Neuronal stem cell (in vitro differentiated cells): Measurements from ENCODE around the gene ZFYVE1.

Experiments used
- DNase-seq: peaks from one replicate; pipeline ENCODE4 v3.0.0-alpha.2; 2013; ENCODE audit warnings: low spot score
- H2AFZ ChIP-seq: one replicate; pipeline ENCODE4 v1.6.1; 2013; ENCODE audit warnings: mild to moderate bottlenecking, low read length, inconsistent platforms
- H2AK5ac ChIP-seq: 2 replicates; pipeline ENCODE4 v1.6.1; 2013; ENCODE audit warnings: low read depth, mild to moderate bottlenecking, inconsistent platforms, low read length, moderate library complexity, mixed read lengths
- H2BK120ac ChIP-seq: 2 replicates; pipeline ENCODE4 v1.6.1; 2013; ENCODE audit warnings: low read depth, mild to moderate bottlenecking, inconsistent platforms, low read length, moderate library complexity, mixed read lengths
- H2BK12ac ChIP-seq: one replicate; pipeline ENCODE4 v1.6.1; 2013; ENCODE audit warnings: low read length, inconsistent platforms
- H2BK15ac ChIP-seq: 2 replicates; pipeline ENCODE4 v1.6.1; 2013; ENCODE audit warnings: mild to moderate bottlenecking, low read length, inconsistent platforms, mixed read lengths
- H2BK5ac ChIP-seq: one replicate; pipeline ENCODE4 v1.6.1; 2013; ENCODE audit warnings: inconsistent platforms, mild to moderate bottlenecking, low read length, moderate library complexity
- H3K14ac ChIP-seq: one replicate; pipeline ENCODE4 v1.6.1; 2013; ENCODE audit warnings: low read length, inconsistent platforms
- H3K18ac ChIP-seq: 2 replicates; pipeline ENCODE4 v1.6.1; 2013; ENCODE audit warnings: low read length, inconsistent platforms
- H3K23ac ChIP-seq: 2 replicates; pipeline ENCODE4 v1.6.1; 2013; ENCODE audit warnings: low read depth, mild to moderate bottlenecking, mixed read lengths, low read length, inconsistent platforms; ENCODE audit not compliant: poor library complexity
- H3K27ac ChIP-seq: replicated peaks from 3 replicates; pipeline ENCODE4 v1.5.1; 2013; ENCODE audit warnings: low read length, inconsistent platforms
- H3K27me3 ChIP-seq, 3 experiments: 2 replicates each; pipeline ENCODE4 v1.6.1; 2013; ENCODE audit warnings: low read length in 3 of 3, mild to moderate bottlenecking in 2 of 3, inconsistent platforms in 1 of 3, low read depth in 1 of 3, mixed read lengths in 1 of 3, moderate library complexity in 1 of 3; ENCODE audit not compliant: control insufficient read depth in 3 of 3, insufficient read depth in 3 of 3
- H3K36me3 ChIP-seq, 2 donors: replicated peaks in 1 of 2; 2 replicates each; pipeline ENCODE4 v1.6.1; 2013; ENCODE audit warnings: low read length in 2 of 2; ENCODE audit not compliant: control insufficient read depth in 2 of 2, insufficient read depth in 2 of 2
- H3K4ac ChIP-seq: 2 replicates; pipeline ENCODE4 v1.6.1; 2013; ENCODE audit warnings: inconsistent platforms, mild to moderate bottlenecking, low read length, moderate library complexity
- H3K4me1 ChIP-seq, 2 donors: 1 replicate in 1 of 2; 2 replicates in 1 of 2; pipeline ENCODE4 v1.6.1; 2013; ENCODE audit warnings: low read length in 2 of 2, low read depth in 1 of 2; ENCODE audit not compliant: control insufficient read depth in 2 of 2, insufficient read depth in 1 of 2
- H3K4me2 ChIP-seq: one replicate; pipeline ENCODE4 v1.6.1; 2013; ENCODE audit warnings: mild to moderate bottlenecking, low read length, inconsistent platforms; ENCODE audit not compliant: insufficient read depth, poor library complexity, severe bottlenecking
- H3K4me3 ChIP-seq, 2 donors: 2 replicates each; pipeline ENCODE4 v1.5.1; 2013; ENCODE audit warnings: low read length in 2 of 2, mild to moderate bottlenecking in 2 of 2, inconsistent platforms in 1 of 2, moderate library complexity in 1 of 2
- H3K79me1 ChIP-seq: one replicate; pipeline ENCODE4 v1.6.1; 2013; ENCODE audit warnings: low read depth, mild to moderate bottlenecking, inconsistent platforms, low read length, moderate library complexity
- H3K9ac ChIP-seq: one replicate; pipeline ENCODE4 v1.6.1; 2013; ENCODE audit warnings: mild to moderate bottlenecking, low read depth, low read length, inconsistent platforms; ENCODE audit not compliant: poor library complexity
- H3K9me3 ChIP-seq, 2 donors: replicated peaks in 1 of 2; 2 replicates each; pipeline versions ENCODE3 to v1.6.1; 2013; ENCODE audit warnings: low read length in 2 of 2, mild to moderate bottlenecking in 2 of 2, inconsistent platforms in 1 of 2, low read depth in 1 of 2, mixed read lengths in 1 of 2, moderate library complexity in 1 of 2; ENCODE audit not compliant: control insufficient read depth in 2 of 2, insufficient read depth in 1 of 2
- H4K8ac ChIP-seq: one replicate; pipeline ENCODE4 v1.6.1; 2013; ENCODE audit warnings: low read depth, mild to moderate bottlenecking, inconsistent platforms, low read length, moderate library complexity
- H4K91ac ChIP-seq: one replicate; pipeline ENCODE4 v1.6.1; 2013; ENCODE audit warnings: low read length, low read depth, mild to moderate bottlenecking, inconsistent platforms; ENCODE audit not compliant: poor library complexity
- WGBS, 2 donors: extraction: QIAGEN DNeasy Blood & Tissue Kit; methylation state at CpG; one replicate each; pipeline ENCODE4 v1.1.7; 2013; ENCODE audit warnings: missing lambda C conversion rate in 2 of 2, mixed read lengths in 1 of 2; ENCODE audit not compliant: insufficient read length in 2 of 2, insufficient replicate concordance in 1 of 2; ENCODE audit errors: extremely low coverage in 2 of 2; 5-methylcytosine and 5-hydroxymethylcytosine counted together

ZFYVE1 gene

DNA sequence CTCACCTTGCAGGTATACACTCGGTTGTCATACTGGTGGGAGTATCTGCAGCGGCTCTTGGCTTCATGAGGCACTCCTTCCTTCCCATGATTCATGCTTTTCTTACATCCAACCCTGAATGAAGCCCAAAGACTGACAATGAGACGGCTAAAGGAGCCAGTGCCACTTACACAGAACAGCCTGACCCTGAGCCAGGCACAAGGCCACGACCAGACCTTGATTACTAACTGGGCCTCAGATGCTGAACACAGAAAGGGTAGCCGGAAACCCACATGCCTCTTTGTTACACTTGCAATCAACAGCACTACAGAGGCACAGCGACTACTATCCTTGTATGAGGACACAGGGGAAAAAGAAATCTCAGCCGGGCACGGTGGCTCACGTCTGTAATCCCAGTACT is 48.0 kb downstream of the ZFYVE1 start:
- Histone ChIP-seq H4K91ac (no peak overlapping the region), H2AK5ac (no peak overlapping the region), H3K79me1 (no peaks in the 10 kb centered on the region), H3K27me3 (no peaks in the 10 kb centered on the region), H3K4me3 (no peak overlapping the region), H2BK12ac (no peak overlapping the region), H3K18ac (no peak overlapping the region), H3K9me3 (peaks cover 0 to 2% of the 10 kb centered on the region in 2 donors), H2BK5ac (no peak overlapping the region), H3K27ac (no peak overlapping the region), H2BK15ac (no peak overlapping the region), H2AFZ (no peak overlapping the region), H4K8ac (no peak overlapping the region), H3K4me2 (no peak overlapping the region), H3K14ac (no peak overlapping the region), H3K23ac (no peak overlapping the region), H2BK120ac (no peak overlapping the region), H3K4ac (no peak overlapping the region), H3K4me1 (no peaks in the 10 kb centered on the region), H3K36me3 (peaks cover 14 to 59% of the 10 kb centered on the region in 2 donors), H3K9ac (no peak overlapping the region)
- WGBS, 2 donors: no CpG with 5 or more reads among the region's 9 CpGs
- no peak for DNase-seq

DNA sequence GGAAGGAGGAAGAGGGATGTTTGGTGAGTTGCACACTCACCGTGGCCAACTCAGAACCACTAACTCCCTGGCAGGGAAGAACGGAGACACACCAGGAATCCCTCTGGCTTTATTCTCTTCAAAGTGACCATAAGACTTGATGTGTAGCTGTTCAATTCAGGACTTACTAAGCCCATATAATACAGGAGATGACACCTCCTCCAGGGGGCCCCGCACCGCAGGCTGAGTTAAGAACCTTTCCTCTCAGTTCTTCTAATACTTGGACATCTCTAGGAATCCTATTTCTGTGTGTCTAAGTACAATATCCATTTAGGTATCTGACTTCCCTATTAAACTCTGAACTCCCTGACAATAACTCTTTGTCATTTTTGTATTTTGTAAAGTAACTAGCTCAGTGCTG is 51.1 kb downstream of the ZFYVE1 start:
- H4K8ac ChIP-seq: no peak overlapping the region
- no peak overlapping the region for H2AFZ ChIP-seq
- peaks cover 0 to 2% of the 10 kb centered on the region in 2 donors for H3K9me3 ChIP-seq
- H3K18ac ChIP-seq: no peak overlapping the region
- WGBS, 2 donors: no CpG with 5 or more reads among the region's 4 CpGs
- no peak overlapping the region for H2BK12ac ChIP-seq
- no peak overlapping the region for H2AK5ac ChIP-seq
- no peak overlapping the region for H3K4me3 ChIP-seq
- no peak overlapping the region for H3K23ac ChIP-seq
- peaks cover 22 to 61% of the 10 kb centered on the region in 2 donors for H3K36me3 ChIP-seq
- no peak overlapping the region for H4K91ac ChIP-seq
- no peaks in the 10 kb centered on the region for H3K4me1 ChIP-seq
- no peak overlapping the region for H3K4ac ChIP-seq
- no peak overlapping the region for H2BK120ac ChIP-seq
- H2BK5ac ChIP-seq: no peak overlapping the region
- no peak overlapping the region for H3K14ac ChIP-seq
- H3K9ac ChIP-seq: no peak overlapping the region
- no peaks in the 10 kb centered on the region for H3K27me3 ChIP-seq
- no peak for DNase-seq
- no peak overlapping the region for H3K27ac ChIP-seq
- no peak overlapping the region for H2BK15ac ChIP-seq
- H3K79me1 ChIP-seq: no peaks in the 10 kb centered on the region
- no peak overlapping the region for H3K4me2 ChIP-seq

DNA sequence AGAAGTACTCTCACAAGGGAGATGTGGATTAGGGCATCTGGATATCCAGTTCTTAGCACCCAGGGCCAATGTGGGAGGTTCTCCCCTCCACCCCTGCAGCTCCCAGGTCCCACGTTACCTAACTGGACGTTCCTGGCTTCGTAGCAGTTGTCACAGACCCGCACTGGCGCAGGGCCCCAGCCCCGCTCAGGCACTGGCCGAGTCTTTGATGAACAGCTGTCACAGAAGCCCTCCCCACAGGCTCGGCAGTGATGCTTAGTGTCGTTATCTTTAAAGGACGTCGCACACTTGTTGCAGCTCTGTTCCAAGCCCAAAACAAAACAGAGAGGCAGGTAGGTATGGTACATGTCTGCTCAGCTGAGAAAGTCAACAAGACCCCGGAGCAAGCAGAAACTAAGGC is 52.2 kb downstream of the ZFYVE1 start:
- no CpG with 5 or more reads among the region's 12 CpGs for WGBS, 2 donors
- H3K4me1 ChIP-seq: peaks cover 0 to 2% of the 10 kb centered on the region in 2 donors
- H3K36me3 ChIP-seq: peaks cover 24 to 65% of the 10 kb centered on the region in 2 donors
- H3K4me2 ChIP-seq: no peak overlapping the region
- H2AK5ac ChIP-seq: no peak overlapping the region
- no peak overlapping the region for H4K91ac ChIP-seq
- no peak overlapping the region for H3K27ac ChIP-seq
- H2AFZ ChIP-seq: no peak overlapping the region
- no peak overlapping the region for H3K4ac ChIP-seq
- H3K27me3 ChIP-seq: no peaks in the 10 kb centered on the region
- peaks cover 0 to 2% of the 10 kb centered on the region in 2 donors for H3K9me3 ChIP-seq
- H2BK12ac ChIP-seq: no peak overlapping the region
- no peak overlapping the region for H4K8ac ChIP-seq
- H2BK15ac ChIP-seq: no peak overlapping the region
- no peaks in the 10 kb centered on the region for H3K79me1 ChIP-seq
- no peak overlapping the region for H2BK5ac ChIP-seq
- no peak overlapping the region for H3K14ac ChIP-seq
- H3K9ac ChIP-seq: no peak overlapping the region
- no peak overlapping the region for H3K4me3 ChIP-seq
- no peak for DNase-seq
- no peak overlapping the region for H2BK120ac ChIP-seq
- no peak overlapping the region for H3K23ac ChIP-seq
- H3K18ac ChIP-seq: no peak overlapping the region

DNA sequence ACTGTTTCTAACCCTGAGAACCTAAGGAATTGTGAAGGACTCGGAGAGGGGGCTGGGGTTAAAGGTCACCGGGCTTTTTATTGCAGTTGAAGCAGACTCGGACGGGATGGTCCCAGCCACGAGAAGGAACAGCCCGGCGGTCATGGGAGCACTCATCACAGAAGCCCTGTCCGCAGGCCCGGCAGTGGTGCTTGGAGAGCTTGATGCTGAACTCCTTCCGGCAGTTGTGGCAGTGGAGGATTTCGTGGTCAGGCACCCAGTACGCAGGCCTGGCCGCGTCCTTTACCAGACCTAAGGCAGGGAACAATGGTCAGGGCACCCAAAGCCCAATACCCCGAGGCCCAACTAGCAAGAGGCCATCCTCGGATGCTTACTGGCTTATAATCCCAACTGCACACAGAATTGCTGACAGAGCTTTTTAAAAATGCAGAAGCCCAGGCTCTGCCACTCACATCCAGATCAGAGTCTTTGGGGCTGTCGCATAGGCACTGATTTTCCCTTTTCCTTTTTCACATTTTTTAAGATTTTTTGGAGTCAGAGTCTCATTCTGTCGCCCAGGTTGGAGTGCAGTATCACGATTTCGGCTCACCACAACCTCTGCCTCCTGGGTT is 56.0 kb downstream of the ZFYVE1 start:
- no peak overlapping the region for H3K4me3 ChIP-seq
- no peaks in the 10 kb centered on the region for H3K79me1 ChIP-seq
- H3K4ac ChIP-seq: no peak overlapping the region
- no peak for DNase-seq
- H3K4me1 ChIP-seq: peaks cover 0 to 2% of the 10 kb centered on the region in 2 donors
- H4K8ac ChIP-seq: no peak overlapping the region
- H3K14ac ChIP-seq: no peak overlapping the region
- H3K23ac ChIP-seq: no peak overlapping the region
- no peak overlapping the region for H3K27ac ChIP-seq
- no peaks in the 10 kb centered on the region for H3K27me3 ChIP-seq
- no peak overlapping the region for H2AFZ ChIP-seq
- no peak overlapping the region for H2AK5ac ChIP-seq
- H4K91ac ChIP-seq: no peak overlapping the region
- H3K36me3 ChIP-seq: peaks cover 23 to 61% of the 10 kb centered on the region in 2 donors
- H3K9ac ChIP-seq: no peak overlapping the region
- no peak overlapping the region for H2BK5ac ChIP-seq
- H3K4me2 ChIP-seq: no peak overlapping the region
- H2BK12ac ChIP-seq: no peak overlapping the region
- no peak overlapping the region for H3K18ac ChIP-seq
- H2BK120ac ChIP-seq: no peak overlapping the region
- no peaks in the 10 kb centered on the region for H3K9me3 ChIP-seq
- no CpG with 5 or more reads among the region's 20 CpGs for WGBS, 2 donors
- no peak overlapping the region for H2BK15ac ChIP-seq
